ENCODE results near the gene CD36.

The CD36 gene

GRCh38 chr7:80614851-80615271, 23.6 kb upstream of the CD36 start:
- TF ChIP-seq, protein P1, sequence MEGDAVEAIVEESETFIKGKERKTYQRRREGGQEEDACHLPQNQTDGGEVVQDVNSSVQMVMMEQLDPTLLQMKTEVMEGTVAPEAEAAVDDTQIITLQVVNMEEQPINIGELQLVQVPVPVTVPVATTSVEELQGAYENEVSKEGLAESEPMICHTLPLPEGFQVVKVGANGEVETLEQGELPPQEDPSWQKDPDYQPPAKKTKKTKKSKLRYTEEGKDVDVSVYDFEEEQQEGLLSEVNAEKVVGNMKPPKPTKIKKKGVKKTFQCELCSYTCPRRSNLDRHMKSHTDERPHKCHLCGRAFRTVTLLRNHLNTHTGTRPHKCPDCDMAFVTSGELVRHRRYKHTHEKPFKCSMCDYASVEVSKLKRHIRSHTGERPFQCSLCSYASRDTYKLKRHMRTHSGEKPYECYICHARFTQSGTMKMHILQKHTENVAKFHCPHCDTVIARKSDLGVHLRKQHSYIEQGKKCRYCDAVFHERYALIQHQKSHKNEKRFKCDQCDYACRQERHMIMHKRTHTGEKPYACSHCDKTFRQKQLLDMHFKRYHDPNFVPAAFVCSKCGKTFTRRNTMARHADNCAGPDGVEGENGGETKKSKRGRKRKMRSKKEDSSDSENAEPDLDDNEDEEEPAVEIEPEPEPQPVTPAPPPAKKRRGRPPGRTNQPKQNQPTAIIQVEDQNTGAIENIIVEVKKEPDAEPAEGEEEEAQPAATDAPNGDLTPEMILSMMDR (IDR thresholded peaks at IDR 0.05): no peak
- Histone ChIP-seq H3K4me3 (ENCODE audit: low read depth in 1 of 2, low read length in 1 of 2) (no peak overlapping the region), H3K27ac (no peak overlapping the region), H3K9me3 (no peaks in the 10 kb centered on the region), H3K27me3 (no peaks in the 10 kb centered on the region), H3K36me3 (no peaks in the 10 kb centered on the region), H3K4me1 (ENCODE audit: control insufficient read depth in 1 of 2, insufficient read depth in 1 of 2, low read depth in 1 of 2, low read length in 1 of 2) (peaks cover 25 to 26% of the 10 kb centered on the region in 2 experiments)

DNA sequence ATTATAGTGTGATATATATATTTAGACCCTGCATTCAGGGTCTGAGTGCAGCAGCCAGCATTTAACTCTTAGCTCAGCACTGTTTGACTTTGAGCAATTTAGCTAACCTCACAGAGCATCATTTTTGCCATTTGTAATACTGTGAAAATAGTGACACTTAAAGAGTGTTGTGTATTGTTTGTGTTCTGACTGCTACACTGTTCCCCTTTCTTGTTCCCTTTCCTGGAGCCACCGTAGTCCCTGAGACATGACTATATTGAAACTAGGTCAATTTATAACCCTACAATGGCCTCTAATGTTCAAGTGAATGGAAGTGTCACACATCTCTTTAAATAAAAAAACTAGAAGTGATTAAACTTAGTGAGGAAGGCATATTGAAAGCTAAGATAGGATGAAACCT, 20.3 kb upstream of the CD36 start:
- H3K9me3 ChIP-seq: no peaks in the 10 kb centered on the region
- TF ChIP-seq, protein P1 (IDR thresholded peaks at IDR 0.05): no peak
- H3K4me3 ChIP-seq (ENCODE audit: low read depth in 1 of 2, low read length in 1 of 2): peak overlapping the region in 1 of 2 experiments; percentile 8
- peaks cover 33% of the 10 kb centered on the region in 2 experiments for H3K4me1 ChIP-seq (ENCODE audit: control insufficient read depth in 1 of 2, insufficient read depth in 1 of 2, low read depth in 1 of 2, low read length in 1 of 2)
- peak overlapping the region; percentile 78 for H3K27ac ChIP-seq
- H3K27me3 ChIP-seq: no peaks in the 10 kb centered on the region
- no peaks in the 10 kb centered on the region for H3K36me3 ChIP-seq

DNA sequence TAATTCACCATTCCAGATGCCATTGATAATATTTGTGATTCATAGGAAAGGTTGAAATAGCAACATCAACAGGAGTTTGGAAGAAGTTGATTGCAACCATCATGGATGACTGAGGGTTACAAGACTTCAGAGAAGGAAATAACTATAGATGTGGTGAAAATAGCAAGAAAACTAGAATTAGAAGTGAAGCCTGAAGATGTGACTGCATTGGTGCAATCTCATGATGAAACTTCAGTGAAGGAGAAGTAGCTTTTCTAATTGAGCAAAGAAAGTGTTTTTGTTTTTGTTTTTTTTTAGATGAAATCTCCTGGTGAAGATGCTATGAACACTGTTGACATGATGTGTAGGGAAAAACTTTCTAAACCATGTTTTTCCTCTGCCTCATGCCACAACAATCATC, 18.7 kb upstream of the CD36 start:
- H3K4me3 ChIP-seq (ENCODE audit: low read depth in 1 of 2, low read length in 1 of 2): no peak overlapping the region
- no peaks in the 10 kb centered on the region for H3K27me3 ChIP-seq
- peak overlapping the region; percentile 78 for H3K27ac ChIP-seq
- TF ChIP-seq, protein P1 (IDR thresholded peaks at IDR 0.05): no peak
- peaks cover 33% of the 10 kb centered on the region in 2 experiments for H3K4me1 ChIP-seq (ENCODE audit: control insufficient read depth in 1 of 2, insufficient read depth in 1 of 2, low read depth in 1 of 2, low read length in 1 of 2)
- H3K36me3 ChIP-seq: no peaks in the 10 kb centered on the region
- H3K9me3 ChIP-seq: no peaks in the 10 kb centered on the region

DNA sequence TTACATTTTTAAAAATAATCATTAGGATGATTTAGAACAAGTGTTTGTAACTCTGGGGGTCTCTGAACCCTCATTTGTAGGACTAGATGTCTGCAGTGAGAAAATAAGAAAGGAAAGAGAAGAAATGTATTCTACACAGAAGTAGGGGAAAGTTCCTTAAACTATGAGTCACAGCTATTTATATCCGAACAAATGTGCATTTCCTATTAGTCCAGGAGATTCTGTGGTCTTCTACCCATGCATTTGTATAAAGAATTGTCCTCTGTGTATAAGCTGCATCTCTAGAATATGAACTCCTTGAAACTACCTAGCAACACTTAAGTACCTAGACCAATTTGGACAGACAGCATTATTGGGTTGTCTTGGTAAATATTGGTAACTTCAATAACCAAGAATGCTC, 15.9 kb upstream of the CD36 start:
- H3K4me1 ChIP-seq (ENCODE audit: control insufficient read depth in 1 of 2, insufficient read depth in 1 of 2, low read depth in 1 of 2, low read length in 1 of 2): peaks cover 31% of the 10 kb centered on the region in 2 experiments
- H3K36me3 ChIP-seq: no peaks in the 10 kb centered on the region
- no peak overlapping the region for H3K4me3 ChIP-seq (ENCODE audit: low read depth in 1 of 2, low read length in 1 of 2)
- H3K27me3 ChIP-seq: no peaks in the 10 kb centered on the region
- H3K9me3 ChIP-seq: no peaks in the 10 kb centered on the region
- no peak overlapping the region for H3K27ac ChIP-seq
- TF ChIP-seq, protein P1 (IDR thresholded peaks at IDR 0.05): no peak

GRCh38 chr7:80623503-80624252, 14.8 kb upstream of the CD36 start:
- TF ChIP-seq, protein P1 (IDR thresholded peaks at IDR 0.05): no peak
- Histone ChIP-seq H3K4me1 (ENCODE audit: control insufficient read depth in 1 of 2, insufficient read depth in 1 of 2, low read depth in 1 of 2, low read length in 1 of 2) (peaks cover 19 to 20% of the 10 kb centered on the region in 2 experiments), H3K4me3 (ENCODE audit: low read depth in 1 of 2, low read length in 1 of 2) (no peak overlapping the region), H3K9me3 (no peaks in the 10 kb centered on the region), H3K36me3 (no peaks in the 10 kb centered on the region), H3K27me3 (no peaks in the 10 kb centered on the region), H3K27ac (no peak overlapping the region)
